Measurements from ENCODE around the gene CCDC183.
"Not testable (repeated sequence)": the region's sequence is repeated elsewhere in the genome, so short reads cannot be mapped to it uniquely, and the experiment has no call there.

CCDC183 gene

DNA sequence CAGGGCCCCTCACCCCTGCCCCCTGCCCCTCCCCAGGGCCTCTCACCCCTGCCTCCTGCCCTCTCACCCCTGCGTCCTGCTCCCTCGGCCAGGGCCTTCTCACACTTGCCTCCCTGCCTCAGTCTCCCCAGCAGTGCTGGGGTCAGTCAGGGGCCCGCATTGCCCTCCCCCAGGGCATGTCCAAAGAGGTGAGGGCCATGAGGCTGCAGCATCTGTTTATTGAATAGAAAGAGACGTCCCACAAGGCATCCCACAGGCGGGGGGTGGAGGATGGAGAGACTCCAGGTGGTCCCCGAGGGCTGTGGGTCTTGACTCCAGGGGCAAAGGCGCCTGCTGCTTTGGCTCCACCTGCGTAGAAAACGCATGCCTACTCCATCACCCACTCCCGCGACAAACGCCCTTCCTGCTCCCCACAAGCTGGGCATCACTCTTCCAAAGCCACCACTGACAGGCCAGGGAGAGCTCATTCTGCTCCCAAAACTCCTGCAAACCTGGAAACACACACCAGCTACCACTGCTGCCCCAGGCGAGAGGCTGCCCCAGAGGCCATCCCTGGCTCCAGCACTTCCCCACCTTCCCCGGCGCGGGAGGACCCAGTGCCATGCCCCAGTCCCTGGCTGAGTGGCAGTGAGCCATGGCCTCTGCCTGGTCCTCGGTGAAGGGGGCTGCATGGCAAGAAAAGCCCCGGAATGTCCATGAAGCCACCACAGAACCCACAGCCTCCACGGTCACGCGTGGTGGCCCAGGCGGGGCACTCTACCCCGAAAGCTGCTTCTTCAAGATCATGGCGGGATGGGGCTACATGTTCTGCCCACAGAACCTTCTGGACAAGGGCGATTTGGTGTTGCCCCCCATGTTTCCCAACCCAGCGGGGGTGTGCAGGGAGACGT, 36.5 kb upstream of the CCDC183 start:
- no peak for DNase-seq
- in situ Hi-C loops (cut with HindIII; ENCODE audit: low pct_ligation_motif_present, low pct_unique_long_range_greater_than_20kb, low sequenced_read_pairs) = no loop called here

DNA sequence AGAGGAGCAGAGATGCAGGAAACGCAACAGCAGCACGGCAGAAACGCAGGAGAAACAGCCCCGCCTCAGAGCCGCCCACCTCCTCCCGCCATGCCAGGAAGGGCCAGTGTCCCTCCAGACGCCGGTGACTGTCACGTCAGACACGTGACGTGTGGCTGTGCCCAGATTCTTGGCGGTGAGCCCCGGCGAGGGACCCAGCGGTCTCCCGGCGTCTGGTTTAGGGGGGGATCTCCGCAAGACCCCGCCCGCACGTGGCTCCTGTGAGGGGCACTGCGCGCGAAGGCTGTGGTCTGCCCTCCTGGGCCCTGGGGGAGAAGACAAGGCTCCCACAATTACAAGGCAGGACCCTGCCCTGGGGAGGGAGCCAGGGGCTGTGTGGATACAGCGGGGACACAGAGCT, 35.7 kb upstream of the CCDC183 start:
- in situ Hi-C loops (cut with HindIII; ENCODE audit: low pct_ligation_motif_present, low pct_unique_long_range_greater_than_20kb, low sequenced_read_pairs) = no loop called here
- no peak for DNase-seq

DNA sequence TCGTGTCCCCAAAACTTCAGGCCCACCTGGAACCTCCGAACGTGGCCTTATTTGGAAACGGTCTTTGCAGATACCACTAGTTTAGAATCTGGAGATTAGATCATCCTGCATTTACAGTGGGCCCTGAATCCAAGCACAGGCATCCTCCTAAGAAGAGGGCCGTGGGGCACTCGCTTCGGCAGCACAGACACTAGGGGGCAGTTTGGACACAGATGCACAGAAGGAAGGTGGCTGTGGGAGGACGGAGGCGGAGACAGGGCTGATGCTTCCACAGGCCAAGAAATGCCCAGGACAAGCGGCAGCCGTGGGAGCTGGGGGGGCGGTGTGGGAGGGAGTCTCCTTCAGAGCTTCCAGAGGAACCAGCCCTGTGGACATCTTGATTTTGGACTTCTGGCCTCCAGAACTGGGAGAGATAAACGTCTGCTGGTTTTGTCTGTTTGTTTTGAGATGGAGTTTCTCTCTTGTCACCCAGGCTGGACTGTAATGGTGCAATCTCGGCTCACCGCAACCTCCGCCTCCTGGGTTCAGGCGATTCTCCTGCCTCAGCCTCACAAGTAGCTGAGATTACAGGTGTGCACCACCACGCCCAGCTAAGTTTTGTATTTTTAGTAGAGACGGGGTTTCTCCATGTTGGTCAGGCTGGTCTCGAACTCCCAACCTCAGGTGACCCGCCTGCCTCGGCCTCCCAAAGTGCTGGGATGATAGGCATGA, 35.1 kb upstream of the CCDC183 start:
- peak; percentile 64 for DNase-seq
- in situ Hi-C loops (cut with HindIII; ENCODE audit: low pct_ligation_motif_present, low pct_unique_long_range_greater_than_20kb, low sequenced_read_pairs) = not testable (repeated sequence)

DNA sequence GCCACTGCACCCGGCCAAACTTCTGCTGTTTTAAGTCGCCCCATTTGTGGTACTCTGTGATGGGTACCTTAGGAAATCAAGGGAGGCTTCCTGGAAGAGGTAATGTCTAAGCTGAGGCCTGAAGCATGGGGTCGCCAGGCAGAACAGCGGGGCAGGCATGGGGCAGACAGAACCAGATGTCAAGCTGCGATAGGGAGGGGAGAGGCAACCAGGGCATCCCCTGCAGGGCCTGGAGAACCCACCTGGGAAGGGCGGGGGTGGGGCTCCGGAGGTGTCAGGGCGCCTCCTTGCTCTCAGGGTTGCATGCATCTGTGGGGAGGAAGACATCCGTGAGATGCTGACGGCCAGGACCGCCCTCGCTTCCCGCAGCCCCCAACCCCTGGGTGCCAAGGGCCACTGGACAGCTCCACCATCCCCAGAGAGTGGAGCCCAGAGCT, 34.6 kb upstream of the CCDC183 start:
- in situ Hi-C loops (cut with HindIII; ENCODE audit: low pct_ligation_motif_present, low pct_unique_long_range_greater_than_20kb, low sequenced_read_pairs) = no loop called here
- no peak for DNase-seq

DNA sequence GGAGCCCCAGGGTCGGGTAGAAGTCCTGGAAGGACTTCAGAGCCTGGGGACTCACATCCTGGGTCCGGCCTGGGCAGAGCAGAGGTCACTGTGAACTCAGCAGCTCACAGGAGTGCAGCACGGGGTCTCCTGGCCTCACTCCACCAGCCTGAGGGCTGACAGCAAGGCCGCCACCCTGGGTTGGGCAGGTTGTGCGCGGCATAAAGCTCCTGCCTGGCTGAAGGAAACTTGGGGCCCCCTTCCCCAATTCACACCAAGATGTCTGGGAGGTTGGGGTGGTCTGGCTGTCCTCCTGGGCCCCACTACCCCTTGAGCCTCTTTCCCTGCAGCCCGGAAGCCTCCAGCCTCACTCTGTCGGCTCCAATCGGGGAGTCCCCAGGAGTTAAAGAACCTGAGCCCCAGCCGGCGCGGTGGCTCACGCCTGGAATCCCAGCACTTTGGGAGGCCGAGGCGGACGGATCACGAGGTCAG, 33.9 kb upstream of the CCDC183 start:
- in situ Hi-C loops (cut with HindIII; ENCODE audit: low pct_ligation_motif_present, low pct_unique_long_range_greater_than_20kb, low sequenced_read_pairs) = no loop called here
- DNase-seq = no peak

DNA sequence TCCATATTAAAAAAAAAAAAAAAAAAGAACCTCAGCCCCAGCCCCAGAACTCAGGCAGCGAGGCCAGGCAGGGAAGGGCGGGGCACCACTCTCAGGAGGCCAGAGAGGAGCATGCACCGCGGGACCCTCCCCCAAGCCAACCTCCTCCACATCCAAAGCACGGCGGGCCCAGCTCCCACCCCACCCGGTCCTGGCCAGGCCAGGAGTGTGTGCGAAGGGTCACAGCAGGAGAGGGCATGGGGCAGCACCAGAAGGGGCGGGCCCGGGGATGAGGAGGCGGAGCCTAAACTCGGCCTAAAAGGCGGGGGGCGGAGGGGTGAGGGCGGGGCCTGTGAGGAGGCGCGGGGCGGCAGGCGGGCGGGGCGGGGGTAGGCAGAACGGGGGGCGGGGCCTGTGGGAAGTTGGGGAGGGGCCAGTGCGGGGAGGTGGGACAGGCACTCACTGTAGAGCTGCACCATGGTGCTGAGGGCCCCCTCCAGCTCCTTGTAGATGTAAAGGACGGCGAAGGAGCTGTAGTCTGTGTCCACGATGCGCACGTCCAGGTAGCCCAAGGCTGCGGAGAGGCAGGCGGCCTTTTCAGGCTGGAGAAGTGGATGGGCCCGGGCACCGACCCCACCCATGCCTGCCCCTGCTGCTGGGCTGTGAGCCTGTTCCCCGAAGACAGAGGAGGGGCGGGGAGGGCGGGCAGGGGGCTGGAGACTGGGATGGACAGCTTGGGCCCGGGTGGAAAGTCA, 33.1 kb upstream of the CCDC183 start:
- no peak for DNase-seq
- in situ Hi-C loops (cut with HindIII; ENCODE audit: low pct_ligation_motif_present, low pct_unique_long_range_greater_than_20kb, low sequenced_read_pairs) = no loop called here

DNA sequence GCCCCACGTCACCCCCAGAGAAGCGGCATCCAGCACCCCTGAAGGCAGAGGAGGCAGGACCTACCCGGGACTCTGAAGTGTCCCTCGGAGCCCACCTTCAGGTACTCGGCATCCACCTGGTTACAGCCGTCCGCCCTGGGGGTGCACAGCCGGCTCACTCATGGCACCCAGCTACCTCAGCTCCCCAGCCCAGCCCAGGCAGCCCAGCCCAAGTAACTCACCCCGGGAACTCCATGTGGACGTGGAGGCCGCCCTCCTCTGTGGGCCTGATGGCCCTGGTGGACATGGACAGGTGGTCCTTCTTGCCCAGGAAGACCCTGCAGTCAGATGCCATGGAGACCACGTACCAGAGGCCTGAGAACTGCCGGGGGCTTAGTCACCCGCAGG, 32.5 kb upstream of the CCDC183 start:
- in situ Hi-C loops (cut with HindIII; ENCODE audit: low pct_ligation_motif_present, low pct_unique_long_range_greater_than_20kb, low sequenced_read_pairs) = no loop called here
- no peak for DNase-seq

DNA sequence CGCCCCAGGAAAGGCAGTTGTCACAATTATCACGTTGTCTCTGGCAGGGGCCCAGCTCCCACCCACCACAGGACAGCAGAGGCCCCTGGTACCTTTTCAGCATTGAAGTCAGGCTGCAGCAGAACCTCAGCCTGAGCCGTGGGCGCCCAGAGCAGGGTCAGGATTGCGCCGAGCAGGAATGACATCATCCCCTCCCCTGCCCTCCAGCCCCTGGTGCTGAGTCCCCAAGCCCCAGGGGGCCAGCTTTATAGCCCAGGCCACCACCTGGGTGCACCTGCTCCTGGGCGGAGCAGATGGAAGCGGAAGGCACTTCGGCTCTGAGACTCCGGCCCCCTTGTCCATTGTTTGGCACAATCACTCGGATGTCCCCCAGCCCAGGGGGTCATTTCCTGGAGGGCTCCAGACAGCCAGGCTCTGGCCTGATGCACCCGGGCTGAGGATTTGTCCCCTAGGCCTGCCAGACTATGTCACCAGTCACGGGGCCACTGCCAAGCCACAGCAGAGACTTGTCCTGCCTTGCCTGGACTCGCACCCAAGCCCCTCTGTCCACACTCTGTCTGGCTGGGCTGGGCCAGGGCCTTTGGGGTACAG, 31.7 kb upstream of the CCDC183 start, which contains the start of gene LCN15:
Gene LCN15, minus strand, starts transcription at position 218 of the 591 bp plus-strand sequence. Its CDS starts 30 bp downstream, at position 188.
- in situ Hi-C loops (cut with HindIII; ENCODE audit: low pct_ligation_motif_present, low pct_unique_long_range_greater_than_20kb, low sequenced_read_pairs) = no loop called here
- no peak for DNase-seq

DNA sequence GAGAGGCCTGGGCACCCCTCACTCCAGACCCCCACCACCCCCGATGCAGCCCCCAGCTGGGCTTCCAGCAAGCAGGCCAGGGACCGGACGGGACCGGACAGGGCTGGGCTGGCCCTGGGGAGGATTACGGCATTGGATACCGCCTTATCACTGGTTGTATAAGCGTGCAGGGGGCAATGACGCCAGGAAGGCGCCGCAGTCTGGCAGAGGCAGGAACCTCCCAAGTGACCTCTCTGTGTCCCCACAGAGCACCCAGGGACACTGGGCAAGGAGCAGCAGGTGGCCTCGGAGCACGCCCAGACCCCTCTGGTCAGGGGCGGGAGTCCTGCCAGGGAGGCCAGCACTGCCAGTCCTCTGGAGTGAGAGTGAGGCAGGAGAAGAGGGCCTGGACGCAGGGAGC, 31.1 kb upstream of the CCDC183 start:
- in situ Hi-C loops (cut with HindIII; ENCODE audit: low pct_ligation_motif_present, low pct_unique_long_range_greater_than_20kb, low sequenced_read_pairs) = no loop called here
- DNase-seq = no peak

DNA sequence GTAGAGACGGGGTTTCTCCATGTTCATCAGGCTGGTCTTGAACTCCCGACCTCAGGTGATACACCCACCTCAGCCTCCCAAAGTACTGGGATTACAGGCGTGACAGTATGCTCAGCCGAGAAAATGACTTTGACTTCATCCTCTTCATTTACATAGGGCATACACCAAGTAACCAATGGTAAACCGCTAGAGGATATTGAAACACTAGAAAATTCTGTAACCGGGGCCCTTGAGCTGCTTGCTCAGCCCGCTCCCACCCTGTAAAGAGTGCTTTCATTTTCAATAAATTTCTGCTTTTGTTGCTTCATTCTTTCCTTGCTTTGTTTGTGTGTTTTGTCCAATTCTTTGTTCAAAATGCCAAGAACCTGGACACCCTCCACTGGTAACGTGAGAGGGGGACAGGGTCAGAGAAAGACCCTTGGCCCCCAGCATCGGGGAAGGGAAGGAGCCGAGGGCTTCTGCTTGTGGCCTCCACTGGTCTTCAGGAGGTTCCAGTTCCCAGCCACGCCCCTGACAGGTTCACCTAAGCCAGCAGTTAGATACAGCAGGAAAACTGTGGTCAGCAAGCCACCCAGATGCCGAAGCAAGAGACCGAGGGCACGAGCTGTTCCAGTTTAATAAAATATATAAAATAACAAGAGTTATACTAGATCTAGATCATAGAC, 30.3 kb upstream of the CCDC183 start:
- in situ Hi-C loops (cut with HindIII; ENCODE audit: low pct_ligation_motif_present, low pct_unique_long_range_greater_than_20kb, low sequenced_read_pairs); DNase-seq: not testable (repeated sequence)

DNA sequence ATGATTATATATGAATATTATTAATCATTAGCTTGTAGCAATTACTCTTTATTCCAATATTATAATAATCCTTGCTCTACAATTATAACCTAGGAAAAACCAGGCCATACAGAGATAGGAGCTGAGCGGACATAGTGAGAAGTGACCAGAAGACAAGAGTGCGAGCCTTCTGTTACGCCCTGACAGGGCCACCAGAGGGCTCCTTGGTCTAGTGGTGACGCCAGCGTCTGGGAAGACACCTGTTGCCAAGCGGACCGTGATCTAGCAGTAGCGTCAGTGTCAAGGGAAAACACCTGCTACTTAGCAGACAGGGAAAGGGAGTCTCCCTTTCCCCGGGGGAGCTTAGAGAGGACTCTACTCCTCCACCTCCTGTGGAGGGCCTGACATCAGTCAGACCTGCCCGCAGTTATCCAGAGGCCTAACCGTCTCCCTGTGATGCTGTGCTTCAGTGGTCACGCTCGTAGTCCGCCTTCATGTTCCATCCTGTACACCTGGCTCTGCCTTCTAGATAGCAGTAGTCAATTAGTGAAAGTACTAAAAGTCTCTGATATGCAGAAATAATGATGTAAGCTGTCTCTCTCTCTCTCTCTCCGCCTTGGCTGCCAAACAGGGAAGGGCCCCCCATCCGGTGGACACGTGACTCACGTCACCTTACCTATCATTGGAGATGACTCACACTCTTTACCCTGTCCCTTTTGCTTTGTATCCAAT, 29.6 kb upstream of the CCDC183 start:
- DNase-seq = peak; percentile 49
- in situ Hi-C loops (cut with HindIII; ENCODE audit: low pct_ligation_motif_present, low pct_unique_long_range_greater_than_20kb, low sequenced_read_pairs) = not testable (repeated sequence)

DNA sequence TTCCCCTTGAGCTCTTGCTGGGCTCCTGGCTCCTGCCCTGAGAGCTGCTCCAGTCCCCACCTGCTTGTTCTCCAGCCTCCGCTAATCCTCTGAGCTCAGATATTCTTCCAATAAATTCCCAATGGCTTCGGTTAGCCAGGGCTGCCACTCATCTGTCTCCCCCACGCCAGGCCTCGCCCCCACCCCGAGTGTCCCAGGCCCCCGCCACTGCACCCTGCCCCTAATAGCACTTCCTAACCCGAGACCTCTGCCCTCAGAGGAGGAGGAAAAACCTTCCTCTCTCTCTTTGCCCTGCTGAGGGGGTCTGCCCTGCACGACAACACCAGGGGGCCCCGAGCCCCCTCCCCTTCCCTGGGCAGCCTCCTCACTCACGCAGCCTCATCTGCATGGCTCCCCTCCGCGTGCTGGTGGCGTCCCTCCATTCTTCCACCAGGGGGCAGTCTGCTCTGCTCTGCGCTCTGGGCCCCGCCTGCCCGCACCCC, 26.4 kb upstream of the CCDC183 start:
- peak; percentile 52 for DNase-seq

DNA sequence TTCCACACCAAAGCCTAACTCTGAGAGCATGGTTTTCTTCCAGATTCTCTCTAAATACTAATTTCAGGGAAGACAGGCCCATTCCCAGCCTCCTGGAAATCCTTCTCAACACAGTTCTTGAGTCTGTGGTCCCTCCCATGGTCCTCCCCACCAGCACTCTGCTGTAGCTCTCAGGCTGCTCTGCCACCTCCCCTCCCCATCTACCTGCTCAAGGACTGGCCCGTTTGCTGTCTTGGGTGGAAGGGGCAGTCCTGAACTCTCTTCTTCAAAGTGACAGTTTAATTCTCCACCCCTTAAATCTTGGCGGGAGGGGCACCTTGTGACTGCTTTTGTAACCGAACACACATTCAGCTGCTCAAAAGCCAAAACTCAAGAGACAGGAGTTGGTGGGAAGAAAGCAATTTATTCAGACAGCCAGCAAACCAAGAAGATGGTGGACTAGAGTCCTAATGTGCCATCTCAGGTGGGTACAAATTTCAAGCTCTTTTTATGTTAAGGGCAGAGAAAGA, 24.2 kb upstream of the CCDC183 start:
- no peak for DNase-seq
- in situ Hi-C loops (cut with HindIII; ENCODE audit: low pct_ligation_motif_present, low pct_unique_long_range_greater_than_20kb, low sequenced_read_pairs) = no loop called here

More for the DNA sequence above, 26.4 kb upstream of the CCDC183 start:
- in situ Hi-C loops (cut with HindIII; ENCODE audit: low pct_ligation_motif_present, low pct_unique_long_range_greater_than_20kb, low sequenced_read_pairs) = no loop called here

DNA sequence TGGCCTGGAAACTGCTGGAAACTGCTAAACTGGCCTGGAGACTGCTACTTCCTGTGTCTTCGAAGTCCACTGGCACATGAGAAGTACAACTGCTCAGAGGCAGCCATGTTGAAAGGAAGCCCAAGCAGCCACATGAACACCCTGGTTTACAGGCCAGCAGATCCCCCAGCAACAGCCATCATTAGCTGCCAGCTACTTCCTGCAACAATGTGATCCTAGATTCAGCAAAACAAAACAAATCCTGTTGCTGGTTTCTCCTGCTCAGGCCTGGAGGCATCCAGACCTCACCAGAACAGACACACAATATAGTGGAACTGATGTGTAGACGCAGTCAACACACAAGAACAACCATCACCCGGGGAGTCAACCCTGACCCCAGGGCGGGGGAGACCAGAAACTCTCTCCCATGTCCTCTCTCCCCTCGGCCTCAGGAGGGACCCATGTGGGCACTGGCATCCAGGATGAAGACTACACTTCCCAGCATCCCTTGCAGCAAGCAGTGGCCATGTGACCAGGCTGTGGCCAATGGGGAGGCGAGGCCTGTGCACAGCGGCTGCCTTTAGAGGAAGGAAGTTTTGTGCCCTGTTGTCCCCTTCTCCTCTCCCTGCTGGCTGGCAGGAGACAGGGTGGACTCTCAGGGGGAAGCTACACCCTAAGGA, 22.6 kb upstream of the CCDC183 start:
- no peak for DNase-seq
- in situ Hi-C loops (cut with HindIII; ENCODE audit: low pct_ligation_motif_present, low pct_unique_long_range_greater_than_20kb, low sequenced_read_pairs) = no loop called here

DNA sequence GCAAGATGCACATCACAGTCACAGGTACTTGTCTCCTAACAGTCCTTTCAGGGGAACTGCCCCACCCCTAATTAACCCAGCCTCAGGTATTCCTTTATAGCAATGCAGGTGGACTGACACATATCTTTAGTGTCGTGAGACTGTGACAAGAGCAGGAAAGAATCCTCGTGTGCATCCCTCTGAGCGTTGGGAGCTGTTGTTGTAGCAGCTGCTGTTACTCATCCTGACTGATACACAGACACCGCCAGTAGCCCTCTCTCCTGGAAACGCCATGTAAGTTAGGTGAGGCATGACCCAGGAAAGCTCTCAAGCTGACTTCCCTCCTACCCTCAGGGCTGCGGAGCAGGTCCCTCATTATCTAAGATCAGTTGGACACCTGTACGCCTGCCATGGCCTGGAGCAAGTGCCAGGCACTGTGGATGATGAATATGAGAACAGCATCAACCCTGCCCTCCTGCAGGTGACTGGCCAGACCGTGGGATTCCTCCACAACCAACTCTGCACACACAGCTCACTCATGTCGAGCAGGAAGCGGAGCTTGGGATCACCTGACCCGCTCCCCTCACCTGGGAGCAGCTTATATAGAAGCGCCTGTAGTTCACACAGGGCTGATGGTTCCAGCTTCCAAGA, 21.6 kb upstream of the CCDC183 start:
- DNase-seq = no peak
- in situ Hi-C loops (cut with HindIII; ENCODE audit: low pct_ligation_motif_present, low pct_unique_long_range_greater_than_20kb, low sequenced_read_pairs) = no loop called here

DNA sequence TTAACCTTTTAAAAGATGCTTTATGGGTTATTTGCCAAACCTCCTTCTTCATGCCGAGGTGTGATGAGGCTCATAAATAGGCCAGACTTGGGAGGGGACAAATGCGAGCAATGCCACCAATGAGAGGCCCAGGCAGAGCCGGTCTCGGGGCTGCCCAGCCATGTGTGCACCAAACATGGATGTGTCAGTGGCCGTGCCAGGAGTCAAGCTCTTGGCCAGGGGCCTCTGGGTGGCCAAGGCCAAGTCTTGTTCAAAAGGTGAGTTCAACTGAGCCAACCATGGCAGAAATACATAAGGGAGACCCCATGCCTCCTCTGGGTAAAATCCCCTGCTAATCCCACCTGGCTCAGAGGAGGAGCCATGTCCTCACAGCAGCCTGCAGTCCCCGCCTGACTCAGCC, 20.9 kb upstream of the CCDC183 start:
- in situ Hi-C loops (cut with HindIII; ENCODE audit: low pct_ligation_motif_present, low pct_unique_long_range_greater_than_20kb, low sequenced_read_pairs) = no loop called here
- DNase-seq = no peak

All from ACHN (cell line).